ENCODE data around the gene PPP1R7. TPM values are rescaled to one million over a fixed set of nuclear protein-coding genes. Genes with fewer than 3 reads are reported as not detected.

The PPP1R7 gene
- total and polyA plus RNA-seq, 2 experiments from 2014 or later: 53.1 to 107 TPM

DNA sequence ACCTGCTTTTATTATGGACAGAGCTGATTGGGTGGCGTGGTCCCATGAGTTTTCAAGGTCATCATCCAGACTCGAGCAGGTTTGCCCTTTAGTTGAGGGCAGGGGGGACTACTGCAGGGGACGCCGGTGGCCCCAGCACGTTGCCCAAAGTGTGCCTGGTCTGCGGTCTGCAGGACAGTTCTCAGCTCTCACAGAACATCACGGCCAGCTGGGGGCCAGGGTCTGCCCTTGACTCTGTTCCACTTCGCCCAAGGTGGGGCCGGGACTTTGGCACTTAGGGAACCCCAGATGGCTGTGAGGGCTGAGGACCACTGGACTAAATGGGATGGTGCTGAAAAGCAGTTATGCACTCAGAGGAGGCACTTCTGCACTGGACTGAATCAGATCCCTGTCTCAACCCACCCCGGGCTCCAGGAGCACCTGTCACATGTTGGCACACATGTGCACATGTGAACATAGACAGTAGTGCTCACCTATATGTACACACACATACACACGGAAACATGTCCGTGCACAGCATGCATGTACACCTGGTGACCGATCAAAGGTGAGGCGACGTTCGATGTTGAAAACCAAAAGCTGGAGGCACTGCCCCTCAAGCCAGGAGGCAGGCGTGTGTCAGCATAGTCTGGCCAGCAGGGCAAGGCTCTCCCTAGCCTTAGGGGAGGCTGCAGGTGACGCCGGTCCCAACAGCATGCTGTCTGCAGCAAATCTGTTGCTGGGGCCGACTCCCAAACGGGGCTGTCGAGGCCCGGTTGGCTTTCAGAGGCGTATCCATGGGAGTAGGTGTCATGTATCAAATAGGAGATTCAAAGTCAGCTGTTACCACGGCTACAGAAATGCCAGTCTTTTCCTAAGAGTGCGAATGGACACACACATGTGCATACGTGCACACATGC is 48.4 kb downstream of the PPP1R7 start:
- H3F3A ChIP-seq (ENCODE audit: insufficient read depth): no peaks in the 10 kb centered on the region
- H3K4me1 ChIP-seq (ENCODE audit: insufficient read depth): no peaks in the 10 kb centered on the region
- H3K27me3 ChIP-seq (replicated peaks; ENCODE audit: insufficient read depth): no peaks in the 10 kb centered on the region
- H3K27ac ChIP-seq: no peak overlapping the region
- H3K9ac ChIP-seq: no peak overlapping the region
- no peaks in the 10 kb centered on the region for H3K9me3 ChIP-seq (ENCODE audit: low read depth)
- in situ Hi-C loops (cut with MboI): no loop called here
- no peak overlapping the region for H2AFZ ChIP-seq
- no peaks in the 10 kb centered on the region for H3K79me2 ChIP-seq (ENCODE audit: insufficient read depth)
- TF ChIP-seq EZH2phosphoT487 (IDR thresholded peaks at IDR 0.05; ENCODE audit: insufficient read depth, low read depth): no peak
- no peak for TF ChIP-seq EZH2 (IDR thresholded peaks at IDR 0.05; ENCODE audit: insufficient read depth, poor library complexity, severe bottlenecking)
- DNase-seq: no peak
- 67 to 69% methylated on average over 27 of the region's 27 CpGs for WGBS, 2 experiments (ENCODE audit: low coverage in 1 of 2, low lambda C conversion rate in 2 of 2, missing lambda C conversion rate in 2 of 2)
- no peaks in the 10 kb centered on the region for H3K9me2 ChIP-seq (ENCODE audit: insufficient read depth)
- no peak overlapping the region for H3K4me2 ChIP-seq (ENCODE audit: unreplicated experiment)
- H3K36me3 ChIP-seq (ENCODE audit: low read depth): no peaks in the 10 kb centered on the region
- no peak overlapping the region for H3K4me3 ChIP-seq
- no peaks in the 10 kb centered on the region for H4K20me1 ChIP-seq (ENCODE audit: insufficient read depth)

DNA sequence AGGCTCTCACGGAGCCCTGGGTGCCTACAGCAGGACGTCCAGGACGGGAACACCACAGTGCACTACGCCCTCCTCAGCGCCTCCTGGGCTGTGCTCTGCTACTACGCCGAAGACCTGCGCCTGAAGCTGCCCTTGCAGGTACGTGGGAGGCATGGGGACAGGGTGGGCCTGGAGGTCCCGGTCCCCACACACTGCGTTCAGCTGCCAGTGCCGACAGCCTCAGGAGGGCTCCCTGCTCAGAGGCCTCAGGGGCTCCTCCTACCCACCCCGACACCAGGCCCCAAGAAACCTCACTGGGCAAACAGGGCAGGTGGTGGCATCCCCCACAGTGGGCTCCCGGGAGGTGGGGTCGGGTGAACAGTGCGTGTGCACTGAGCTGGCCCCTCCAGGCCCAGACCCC is 49.0 kb downstream of the PPP1R7 start:
- no peak overlapping the region for H3K4me3 ChIP-seq
- TF ChIP-seq EZH2 (IDR thresholded peaks at IDR 0.05; ENCODE audit: insufficient read depth, poor library complexity, severe bottlenecking): no peak
- no peaks in the 10 kb centered on the region for H3K4me1 ChIP-seq (ENCODE audit: insufficient read depth)
- no peaks in the 10 kb centered on the region for H3F3A ChIP-seq (ENCODE audit: insufficient read depth)
- H3K9me2 ChIP-seq (ENCODE audit: insufficient read depth): no peaks in the 10 kb centered on the region
- in situ Hi-C loops (cut with MboI): no loop called here
- H3K27me3 ChIP-seq (replicated peaks; ENCODE audit: insufficient read depth): no peaks in the 10 kb centered on the region
- WGBS, 2 experiments (ENCODE audit: low coverage in 1 of 2, low lambda C conversion rate in 2 of 2, missing lambda C conversion rate in 2 of 2): 78% methylated on average over 11 to 13 of the region's 16 CpGs
- H3K36me3 ChIP-seq (ENCODE audit: low read depth): no peaks in the 10 kb centered on the region
- no peak for DNase-seq
- no peak overlapping the region for H3K9ac ChIP-seq
- no peak overlapping the region for H3K27ac ChIP-seq
- H4K20me1 ChIP-seq (ENCODE audit: insufficient read depth): no peaks in the 10 kb centered on the region
- H2AFZ ChIP-seq: no peak overlapping the region
- no peaks in the 10 kb centered on the region for H3K9me3 ChIP-seq (ENCODE audit: low read depth)
- no peak overlapping the region for H3K4me2 ChIP-seq (ENCODE audit: unreplicated experiment)
- H3K79me2 ChIP-seq (ENCODE audit: insufficient read depth): no peaks in the 10 kb centered on the region

DNA sequence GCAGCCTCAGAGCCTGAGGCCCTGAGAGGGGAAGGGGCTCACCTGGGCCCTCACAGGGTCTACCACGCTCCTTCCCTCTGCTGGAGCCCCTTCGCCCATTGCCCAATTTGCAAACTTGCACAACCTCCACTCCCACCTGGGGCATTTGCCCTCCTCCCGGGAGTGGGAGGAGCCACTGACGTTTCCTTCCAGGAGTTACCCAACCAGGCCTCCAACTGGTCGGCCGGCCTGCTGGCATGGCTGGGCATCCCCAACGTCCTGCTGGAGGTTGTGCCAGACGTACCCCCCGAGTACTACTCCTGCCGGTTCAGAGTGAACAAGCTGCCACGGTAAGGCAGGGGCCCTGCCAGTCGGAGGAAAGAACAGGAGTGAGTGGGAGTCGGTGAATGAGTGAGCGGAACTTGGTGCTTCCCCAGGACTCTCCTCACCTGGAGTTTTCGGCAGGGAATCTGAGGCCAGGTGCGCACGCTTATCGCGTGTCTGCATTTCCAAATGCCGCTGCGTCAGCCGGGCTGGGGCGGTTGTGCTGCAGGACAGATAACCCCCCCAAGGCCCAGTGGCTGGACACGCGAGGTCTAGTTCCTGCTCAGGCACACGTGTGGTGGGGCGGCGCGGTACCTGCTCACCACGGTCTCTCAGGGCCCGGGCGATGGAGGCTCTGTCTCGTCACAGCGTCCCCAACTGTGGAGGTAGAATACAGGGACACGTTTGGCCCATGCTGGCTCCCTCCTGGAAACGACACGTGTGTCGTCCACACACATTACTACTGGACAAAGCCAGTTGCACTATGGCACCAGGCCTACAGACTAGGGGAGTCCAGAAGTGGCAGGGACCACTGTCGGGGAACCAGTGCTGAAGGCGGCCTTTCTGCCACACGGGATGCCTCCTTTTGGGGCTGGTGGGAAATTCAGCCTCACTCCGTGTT is 49.9 kb downstream of the PPP1R7 start:
- Histone ChIP-seq H3K36me3 (ENCODE audit: low read depth) (no peaks in the 10 kb centered on the region), H3F3A (ENCODE audit: insufficient read depth) (no peaks in the 10 kb centered on the region), H3K27me3 (replicated peaks; ENCODE audit: insufficient read depth) (no peaks in the 10 kb centered on the region), H4K20me1 (ENCODE audit: insufficient read depth) (no peaks in the 10 kb centered on the region), H3K9ac (no peak overlapping the region), H3K4me2 (ENCODE audit: unreplicated experiment) (no peak overlapping the region), H3K4me3 (no peak overlapping the region), H3K79me2 (ENCODE audit: insufficient read depth) (no peaks in the 10 kb centered on the region), H3K9me3 (ENCODE audit: low read depth) (no peaks in the 10 kb centered on the region), H2AFZ (no peak overlapping the region), H3K9me2 (ENCODE audit: insufficient read depth) (no peaks in the 10 kb centered on the region), H3K4me1 (ENCODE audit: insufficient read depth) (no peaks in the 10 kb centered on the region), H3K27ac (no peak overlapping the region)
- no peak for DNase-seq
- TF ChIP-seq EZH2phosphoT487 (IDR thresholded peaks at IDR 0.05; ENCODE audit: insufficient read depth, low read depth) (no peak), EZH2 (IDR thresholded peaks at IDR 0.05; ENCODE audit: insufficient read depth, poor library complexity, severe bottlenecking) (no peak)
- 80 to 82% methylated on average over 42 of the region's 42 CpGs for WGBS, 2 experiments (ENCODE audit: low coverage in 1 of 2, low lambda C conversion rate in 2 of 2, missing lambda C conversion rate in 2 of 2)
- in situ Hi-C loops (cut with MboI): no loop called here

DNA sequence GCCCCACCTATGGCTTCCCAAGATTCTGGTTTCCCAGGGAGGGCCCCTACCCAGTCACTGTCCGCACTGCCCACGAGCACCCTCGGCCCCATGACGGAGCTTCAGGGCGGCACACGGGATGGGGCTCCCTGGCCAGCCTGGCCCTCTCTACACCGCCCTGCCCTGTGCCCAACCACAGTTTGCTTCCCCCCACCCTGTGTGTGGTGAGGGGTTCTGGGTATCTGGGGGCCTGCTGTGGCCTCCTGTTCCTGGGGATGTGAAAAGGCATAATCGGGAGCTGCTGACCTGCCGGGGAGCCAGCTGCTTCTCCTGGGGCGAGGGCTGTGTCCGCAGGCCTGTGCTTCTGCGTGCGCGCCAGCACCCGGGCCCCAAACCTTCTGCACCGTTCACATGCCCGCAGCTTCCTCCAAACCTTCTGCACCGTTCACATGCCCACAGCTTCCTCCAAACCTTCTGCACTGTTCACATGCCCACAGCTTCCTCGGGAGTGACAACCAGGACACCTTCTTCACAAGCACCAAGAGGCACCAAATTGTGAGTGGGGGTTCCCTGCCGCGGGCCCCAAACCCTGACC is 50.6 kb downstream of the PPP1R7 start:
- Histone ChIP-seq H3K4me2 (ENCODE audit: unreplicated experiment) (no peak overlapping the region), H3K27ac (no peak overlapping the region), H3K9ac (no peak overlapping the region), H3K36me3 (ENCODE audit: low read depth) (no peaks in the 10 kb centered on the region), H4K20me1 (ENCODE audit: insufficient read depth) (no peaks in the 10 kb centered on the region), H3K79me2 (ENCODE audit: insufficient read depth) (no peaks in the 10 kb centered on the region), H3K27me3 (replicated peaks; ENCODE audit: insufficient read depth) (no peaks in the 10 kb centered on the region), H3K9me3 (ENCODE audit: low read depth) (no peaks in the 10 kb centered on the region), H3F3A (ENCODE audit: insufficient read depth) (no peaks in the 10 kb centered on the region), H2AFZ (no peak overlapping the region), H3K9me2 (ENCODE audit: insufficient read depth) (no peaks in the 10 kb centered on the region), H3K4me3 (no peak overlapping the region), H3K4me1 (ENCODE audit: insufficient read depth) (no peaks in the 10 kb centered on the region)
- TF ChIP-seq EZH2phosphoT487 (IDR thresholded peaks at IDR 0.05; ENCODE audit: insufficient read depth, low read depth) (no peak), EZH2 (IDR thresholded peaks at IDR 0.05; ENCODE audit: insufficient read depth, poor library complexity, severe bottlenecking) (no peak)
- 89 to 90% methylated on average over 21 of the region's 21 CpGs for WGBS, 2 experiments (ENCODE audit: low coverage in 1 of 2, low lambda C conversion rate in 2 of 2, missing lambda C conversion rate in 2 of 2)
- in situ Hi-C loops (cut with MboI): no loop called here
- DNase-seq: no peak

All from GM23248 (cell line).